Ramos (cell line): ENCODE results near the gene KIAA1549.

Experiments used
- in situ Hi-C: fragments of 300-500 bp; cut with MboI; formaldehyde crosslinking; loops from one replicate; pipeline ENCODE4 v1.14.3; 2022; ENCODE audit warnings: low sequenced_read_pairs; ENCODE audit not compliant: unreplicated experiment

The KIAA1549 gene

DNA sequence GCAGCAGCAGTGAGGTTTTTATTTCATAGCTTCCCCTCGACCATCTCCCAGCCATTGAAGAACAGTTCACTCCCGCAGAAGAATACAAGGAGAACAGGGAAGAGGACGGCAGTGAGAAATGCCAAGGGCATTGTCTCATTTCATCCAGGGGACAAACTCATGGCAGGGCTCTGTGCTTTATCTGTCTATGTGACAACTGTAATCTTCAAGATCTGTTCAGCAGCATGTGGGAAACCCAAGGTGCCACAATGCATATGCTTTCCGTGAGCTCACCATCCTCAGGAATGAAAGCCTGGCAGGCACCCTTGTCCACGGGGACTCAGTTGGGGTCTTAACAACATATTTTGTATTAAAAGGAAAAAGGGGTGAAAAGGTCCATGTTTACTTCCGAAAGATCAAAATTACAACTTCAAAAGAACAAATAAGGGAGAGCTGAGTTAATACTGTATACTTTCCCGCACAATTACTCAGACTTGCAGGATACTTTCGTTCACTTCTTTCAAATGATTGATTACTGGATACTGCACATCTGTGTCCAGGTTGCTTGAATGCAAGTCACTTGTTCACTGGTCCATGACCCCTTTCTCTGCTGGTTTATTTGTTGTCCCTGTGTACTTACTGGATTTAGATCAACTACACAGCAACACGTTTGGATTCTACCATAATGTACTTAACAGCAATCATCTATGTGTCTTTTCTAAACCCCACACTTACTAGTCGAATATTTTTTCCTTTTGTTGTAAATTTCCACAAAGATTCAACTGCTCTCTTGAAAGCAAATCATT lies 93.1 kb downstream of the KIAA1549 start:
- in situ Hi-C loops, result no loop called here

GRCh38 chr7:138887085-138887710 lies 94.0 kb downstream of the KIAA1549 start:
- in situ Hi-C loops, result no loop called here

DNA sequence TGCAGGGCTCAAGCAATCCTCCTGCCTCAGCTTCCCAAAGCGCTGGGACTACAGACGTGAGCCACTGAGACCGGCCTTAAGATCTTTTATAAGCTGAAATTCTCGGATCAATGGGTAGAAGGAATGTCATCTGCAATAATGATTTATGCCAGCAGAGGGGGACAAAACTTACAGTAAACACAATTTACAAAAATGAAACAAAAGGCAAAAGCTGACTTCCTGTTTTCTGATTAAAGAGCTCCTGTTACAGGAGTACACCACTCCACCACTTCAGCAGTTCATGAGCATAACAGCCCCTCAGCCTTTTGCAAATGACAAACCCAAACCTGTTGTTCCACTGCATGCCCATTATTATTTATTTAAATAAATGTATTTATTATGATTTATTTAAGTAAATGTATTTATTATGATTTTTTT lies 94.7 kb downstream of the KIAA1549 start:
- in situ Hi-C loops, result no loop called here

DNA sequence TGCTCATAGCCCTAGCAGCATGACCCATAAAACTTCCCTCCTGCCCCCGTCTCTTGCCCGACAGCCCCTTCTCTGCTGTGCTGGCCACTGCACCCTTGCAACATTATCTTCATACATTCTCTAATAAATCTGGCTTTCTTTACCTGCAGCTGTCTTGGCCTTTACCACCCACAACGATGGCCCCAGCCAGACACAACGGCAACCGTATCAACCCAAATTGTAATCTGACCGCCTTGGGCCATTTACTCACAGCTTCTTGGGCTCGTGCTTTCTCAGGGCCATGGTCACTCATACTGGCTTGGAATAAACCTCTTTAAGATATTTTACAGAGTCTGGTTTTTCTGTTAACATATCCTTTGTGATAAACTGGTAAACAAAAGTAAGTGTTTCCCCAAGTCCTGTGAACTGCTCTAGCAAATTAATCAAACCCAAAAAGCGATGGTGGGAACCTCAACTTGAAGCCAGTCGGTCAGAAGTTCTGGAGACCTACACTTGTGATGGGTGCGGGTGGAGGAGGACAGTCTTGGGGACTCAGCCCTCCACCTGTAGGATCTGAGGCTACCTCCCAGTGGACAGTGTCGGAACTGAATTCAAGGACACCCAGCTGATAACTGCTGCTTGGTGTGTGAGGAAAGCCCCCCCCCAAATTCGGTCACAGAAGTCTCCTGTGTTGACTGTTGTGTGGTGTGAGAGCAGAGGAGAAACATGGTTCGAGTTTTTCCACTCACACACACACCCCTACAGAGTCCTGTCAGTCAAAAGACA lies 95.6 kb downstream of the KIAA1549 start:
- in situ Hi-C loops, result no loop called here

GRCh38 chr7:138882249-138882648 lies 98.9 kb downstream of the KIAA1549 start:
- in situ Hi-C loops, result no loop called here

DNA sequence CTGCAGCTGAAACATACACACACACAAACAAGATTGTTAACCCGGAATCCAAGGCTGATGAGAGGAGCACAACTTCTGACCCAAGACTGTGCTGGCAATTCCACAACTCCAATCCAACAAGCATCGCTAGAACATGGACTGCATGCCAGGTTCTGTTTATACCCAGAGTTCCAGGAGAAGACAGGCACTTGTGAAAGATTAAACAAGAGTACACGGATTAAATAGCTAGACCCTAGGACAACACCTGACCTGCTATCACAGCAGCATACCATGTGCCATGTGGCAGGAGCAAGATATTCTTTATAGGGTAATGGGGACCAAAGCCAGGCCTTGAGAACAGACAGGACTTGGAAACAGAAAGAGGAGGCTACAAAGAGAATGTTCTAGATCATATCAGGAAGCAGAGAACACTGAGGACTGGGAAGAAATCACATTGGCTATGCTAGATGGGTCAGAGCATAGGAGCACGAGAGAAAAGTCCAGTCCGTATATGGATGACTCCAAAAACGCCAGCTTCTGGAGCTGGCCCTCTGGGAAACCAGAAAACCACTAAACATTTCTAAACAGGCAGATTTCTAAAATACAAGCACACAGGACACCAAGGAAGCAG lies 99.5 kb downstream of the KIAA1549 start:
- in situ Hi-C loops, result no loop called here

DNA sequence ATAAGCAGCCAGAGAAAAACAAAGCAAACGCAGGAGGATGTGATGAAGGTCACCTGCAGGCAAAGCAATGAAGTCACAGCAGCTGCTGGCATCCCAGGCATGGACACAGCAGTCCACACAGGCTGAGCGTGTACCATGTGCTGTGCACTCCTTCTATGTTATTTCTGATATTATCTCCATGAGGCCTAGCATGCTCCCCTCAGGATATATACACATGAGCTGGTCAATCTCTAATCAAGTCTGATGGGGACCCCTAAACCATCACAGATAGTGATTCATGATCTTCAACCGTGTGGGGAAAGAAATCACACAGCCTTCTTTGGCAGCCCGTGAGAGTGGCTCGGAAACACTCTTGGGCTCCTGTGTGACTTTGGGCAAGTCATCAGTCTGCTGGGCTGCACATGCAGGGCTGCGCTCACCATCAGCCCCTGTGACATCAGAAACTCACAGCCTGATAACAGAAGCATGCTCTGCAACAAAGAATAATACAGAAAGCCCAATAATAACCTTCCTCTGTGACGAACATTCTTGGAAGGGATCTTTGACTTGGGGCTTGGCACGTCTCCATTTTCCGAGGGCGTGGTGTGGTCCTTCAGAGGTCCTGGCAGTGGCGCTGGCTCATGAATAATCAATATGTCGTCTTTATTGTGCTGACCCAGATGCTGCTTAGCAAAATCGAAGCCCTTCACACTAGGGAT lies 100.2 kb downstream of the KIAA1549 start:
- in situ Hi-C loops, result no loop called here

GRCh38 chr7:138879356-138879755 lies 101.8 kb downstream of the KIAA1549 start:
- in situ Hi-C loops, result no loop called here

- in situ Hi-C loops, result no loop called here
These were observed 102.3 kb downstream of the KIAA1549 start for GRCh38 chr7:138878856-138879255.

DNA sequence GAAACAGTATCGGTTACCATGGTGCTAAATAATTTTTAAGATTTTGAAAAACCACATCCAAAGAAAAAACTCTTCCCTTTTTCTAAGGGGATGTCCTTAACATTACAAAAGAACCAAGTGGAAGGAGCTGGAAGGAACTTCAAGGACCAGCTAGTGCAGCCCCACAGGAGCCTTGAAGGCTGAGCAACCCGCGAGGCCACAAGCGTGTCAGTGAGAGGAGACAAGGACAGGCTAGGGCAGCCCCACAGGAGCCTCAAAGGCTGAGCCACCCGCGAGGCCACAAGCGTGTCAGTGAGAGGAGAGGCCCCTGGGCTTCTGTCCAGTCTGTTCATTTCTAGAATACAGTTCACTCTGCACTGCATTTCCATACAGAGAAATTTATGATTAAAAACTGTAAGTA lies 103.1 kb downstream of the KIAA1549 start:
- in situ Hi-C loops, result no loop called here

- in situ Hi-C loops, result no loop called here
These were observed 104.9 kb downstream of the KIAA1549 start for GRCh38 chr7:138876326-138876725.

GRCh38 chr7:138875794-138876193 lies 105.4 kb downstream of the KIAA1549 start:
- in situ Hi-C loops, result no loop called here

GRCh38 chr7:138873220-138873892 lies 107.8 kb downstream of the KIAA1549 start:
- in situ Hi-C loops, result no loop called here

DNA sequence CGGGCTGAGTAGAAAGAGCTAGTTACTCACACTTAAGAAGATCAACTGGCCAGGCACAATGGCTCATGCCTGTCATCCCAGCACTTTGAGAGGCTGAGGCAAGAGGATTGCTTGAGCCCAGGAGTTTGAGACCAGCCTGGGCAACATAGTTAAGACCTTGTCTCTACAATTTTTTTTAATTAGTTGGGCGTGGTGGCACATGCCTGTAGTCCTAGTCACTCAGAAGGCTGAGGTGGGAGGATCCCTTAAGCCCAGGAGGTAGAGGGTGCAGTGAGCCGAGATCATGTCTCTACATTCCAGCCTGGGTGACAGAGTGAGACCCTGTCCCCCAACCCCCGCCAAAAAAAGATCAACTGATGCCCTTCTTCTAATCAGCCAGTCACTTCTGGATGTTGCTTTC lies 108.6 kb downstream of the KIAA1549 start:
- in situ Hi-C loops, result no loop called here

GRCh38 chr7:138871814-138872090 lies 109.4 kb downstream of the KIAA1549 start:
- in situ Hi-C loops, result no loop called here

GRCh38 chr7:138871065-138871813 lies 110.0 kb downstream of the KIAA1549 start:
- in situ Hi-C loops, result no loop called here

DNA sequence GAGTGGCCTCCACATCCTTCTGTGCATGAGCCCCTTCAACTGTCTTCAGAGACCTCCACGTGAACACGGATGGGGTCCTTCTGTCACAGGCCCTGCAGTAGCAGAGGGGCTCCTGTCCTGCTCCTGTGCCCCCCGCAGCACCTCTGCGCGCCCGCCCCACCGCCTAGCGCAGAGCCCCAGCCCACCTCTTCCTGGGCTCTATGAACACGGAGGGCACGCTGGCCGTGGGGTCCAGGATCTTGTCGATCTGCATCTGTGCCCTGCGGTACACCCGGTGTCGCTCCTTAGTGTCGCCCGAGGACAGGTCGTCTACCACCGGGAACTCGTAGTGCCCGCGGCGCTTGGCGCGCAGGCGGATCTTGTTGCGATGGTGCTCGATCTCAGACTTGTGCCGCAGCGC lies 111.8 kb downstream of the KIAA1549 start:
- in situ Hi-C loops, result no loop called here

DNA sequence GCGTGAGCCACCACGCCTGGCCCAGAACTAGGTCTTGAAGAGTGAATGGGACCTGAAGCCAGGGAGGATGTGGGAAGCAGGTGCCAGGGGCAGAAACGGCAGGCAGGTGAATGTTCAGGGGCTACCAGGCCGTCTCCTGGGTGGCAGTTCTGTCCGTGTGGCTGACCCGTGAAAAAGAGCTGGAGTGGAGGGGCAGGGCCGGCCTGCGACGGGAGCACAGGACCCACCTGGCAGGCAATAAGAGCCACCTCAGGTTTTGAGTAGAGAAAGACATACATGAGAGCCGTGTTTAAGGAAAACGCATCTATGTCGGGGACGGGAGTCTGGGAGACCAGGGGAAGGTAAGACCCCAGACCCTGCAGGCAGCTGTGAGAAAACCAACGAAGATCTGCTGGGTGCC lies 112.5 kb downstream of the KIAA1549 start:
- in situ Hi-C loops, result no loop called here

- in situ Hi-C loops, result no loop called here
These were observed 113.4 kb downstream of the KIAA1549 start for GRCh38 chr7:138867744-138868143.
